Measurements from ENCODE around the gene CAPN7.

DNA sequence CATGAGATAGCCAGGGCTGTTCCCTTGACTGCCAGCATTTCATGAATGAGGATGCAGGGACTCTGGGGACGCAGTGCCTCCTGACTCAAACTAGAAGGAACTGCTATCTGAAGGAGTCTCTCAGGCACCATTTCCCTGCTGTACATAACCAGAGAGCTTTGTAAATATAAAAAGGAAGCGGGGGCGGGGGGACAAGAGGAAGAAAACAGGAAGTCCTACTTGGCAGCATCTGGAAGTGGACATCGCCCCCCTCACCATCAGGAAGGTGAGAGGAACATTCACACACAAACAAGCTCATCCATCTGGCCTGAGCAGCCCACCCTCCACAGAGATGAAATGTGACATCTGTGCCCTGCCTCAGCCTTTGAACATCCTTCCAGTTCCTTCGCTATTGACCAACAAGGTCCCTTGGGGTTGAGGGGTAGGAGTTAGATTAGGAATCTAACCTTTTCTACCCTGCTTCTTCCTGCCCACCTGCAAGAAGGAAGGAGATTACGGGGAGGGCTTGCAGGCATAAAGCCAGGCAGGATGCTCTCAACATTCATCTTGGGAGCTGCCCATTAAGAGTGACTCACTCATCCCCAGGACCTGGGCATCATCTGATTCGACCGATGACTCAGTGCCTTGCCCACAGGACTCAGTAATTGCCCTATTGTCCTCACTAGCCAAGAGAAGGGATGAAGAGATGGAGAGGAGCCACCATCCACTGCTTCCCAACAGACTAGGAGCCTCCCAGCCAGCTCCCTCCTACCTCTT lies 94.5 kb downstream of the CAPN7 start:
- TF ChIP-seq, protein P1, sequence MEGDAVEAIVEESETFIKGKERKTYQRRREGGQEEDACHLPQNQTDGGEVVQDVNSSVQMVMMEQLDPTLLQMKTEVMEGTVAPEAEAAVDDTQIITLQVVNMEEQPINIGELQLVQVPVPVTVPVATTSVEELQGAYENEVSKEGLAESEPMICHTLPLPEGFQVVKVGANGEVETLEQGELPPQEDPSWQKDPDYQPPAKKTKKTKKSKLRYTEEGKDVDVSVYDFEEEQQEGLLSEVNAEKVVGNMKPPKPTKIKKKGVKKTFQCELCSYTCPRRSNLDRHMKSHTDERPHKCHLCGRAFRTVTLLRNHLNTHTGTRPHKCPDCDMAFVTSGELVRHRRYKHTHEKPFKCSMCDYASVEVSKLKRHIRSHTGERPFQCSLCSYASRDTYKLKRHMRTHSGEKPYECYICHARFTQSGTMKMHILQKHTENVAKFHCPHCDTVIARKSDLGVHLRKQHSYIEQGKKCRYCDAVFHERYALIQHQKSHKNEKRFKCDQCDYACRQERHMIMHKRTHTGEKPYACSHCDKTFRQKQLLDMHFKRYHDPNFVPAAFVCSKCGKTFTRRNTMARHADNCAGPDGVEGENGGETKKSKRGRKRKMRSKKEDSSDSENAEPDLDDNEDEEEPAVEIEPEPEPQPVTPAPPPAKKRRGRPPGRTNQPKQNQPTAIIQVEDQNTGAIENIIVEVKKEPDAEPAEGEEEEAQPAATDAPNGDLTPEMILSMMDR (IDR thresholded peaks at IDR 0.05; ENCODE audit: borderline replicate concordance, extremely low read depth, low read length, poor library complexity, severe bottlenecking), result peak; percentile 23
- TF ChIP-seq EZH2 (IDR thresholded peaks at IDR 0.05; ENCODE audit: borderline replicate concordance, low read depth, low read length, severe bottlenecking), result no peak

All from DND-41 (cell line).